Trophoblast cell (in vitro differentiated cells and primary cell): ENCODE data around the gene VPS13D.

ENCODE experiments used
- DNase-seq, 2 donors: peaks; one replicate each; pipeline ENCODE4 v3.0.0-alpha.2; 2016
- H2AFZ ChIP-seq: 2 replicates; pipeline ENCODE4 v1.6.1; 2013; ENCODE audit warnings: low read length, moderate library complexity, mild to moderate bottlenecking; ENCODE audit not compliant: insufficient read depth, poor library complexity
- H2AK5ac ChIP-seq: 2 replicates; pipeline ENCODE4 v1.6.1; 2013; ENCODE audit warnings: mild to moderate bottlenecking, low read length
- H2BK120ac ChIP-seq: 2 replicates; pipeline ENCODE4 v1.6.1; 2013; ENCODE audit warnings: low read length, mild to moderate bottlenecking, moderate library complexity; ENCODE audit not compliant: insufficient read depth, poor library complexity
- H2BK12ac ChIP-seq: 2 replicates; pipeline ENCODE4 v1.6.1; 2013; ENCODE audit warnings: mild to moderate bottlenecking, low read length, moderate library complexity
- H2BK5ac ChIP-seq: 2 replicates; pipeline ENCODE4 v1.6.1; 2013; ENCODE audit warnings: low read length, low read depth, moderate library complexity, mild to moderate bottlenecking; ENCODE audit not compliant: poor library complexity
- H3K14ac ChIP-seq: 2 replicates; pipeline ENCODE4 v1.6.1; 2013; ENCODE audit warnings: mild to moderate bottlenecking, low read length
- H3K18ac ChIP-seq: 2 replicates; pipeline ENCODE4 v1.6.1; 2013; ENCODE audit warnings: mild to moderate bottlenecking, low read length
- H3K23ac ChIP-seq: 2 replicates; pipeline ENCODE4 v1.6.1; 2013; ENCODE audit warnings: low read length
- H3K27ac ChIP-seq: 2 replicates; pipeline ENCODE4 v1.5.1; 2013; ENCODE audit warnings: low read depth, mild to moderate bottlenecking, inconsistent platforms, low read length, moderate library complexity
- H3K27me3 ChIP-seq: 2 replicates; pipeline ENCODE4 v1.6.1; 2013; ENCODE audit warnings: inconsistent platforms, mild to moderate bottlenecking, low read length, moderate library complexity; ENCODE audit not compliant: insufficient read depth
- H3K36me3 ChIP-seq, 2 experiments: 1 replicate in 1 of 2; 2 replicates in 1 of 2; pipeline ENCODE4 v1.6.1; 2013; ENCODE audit warnings: low read length in 2 of 2, mild to moderate bottlenecking in 2 of 2, moderate library complexity in 1 of 2; ENCODE audit not compliant: insufficient read depth in 2 of 2, control insufficient read depth in 1 of 2
- H3K4ac ChIP-seq: 2 replicates; pipeline ENCODE4 v1.6.1; 2013; ENCODE audit warnings: low read depth, mild to moderate bottlenecking, low read length, moderate library complexity
- H3K4me1 ChIP-seq, 2 experiments: 1 replicate in 1 of 2; 2 replicates in 1 of 2; pipeline ENCODE4 v1.6.1; 2013; ENCODE audit warnings: low read length in 2 of 2, mild to moderate bottlenecking in 2 of 2, moderate library complexity in 1 of 2; ENCODE audit not compliant: insufficient read depth in 2 of 2, control insufficient read depth in 1 of 2
- H3K4me2 ChIP-seq: 2 replicates; pipeline ENCODE4 v1.6.1; 2013; ENCODE audit warnings: inconsistent platforms, mild to moderate bottlenecking, low read length, moderate library complexity
- H3K4me3 ChIP-seq: 2 replicates; pipeline ENCODE4 v1.5.1; 2013; ENCODE audit warnings: mild to moderate bottlenecking, low read depth, low read length, inconsistent platforms
- H3K79me1 ChIP-seq: one replicate; pipeline ENCODE4 v1.6.1; 2013; ENCODE audit warnings: low read length
- H3K79me2 ChIP-seq: 2 replicates; pipeline ENCODE4 v1.6.1; 2013; ENCODE audit warnings: low read length, mild to moderate bottlenecking; ENCODE audit not compliant: control insufficient read depth, insufficient read depth, poor library complexity
- H3K9ac ChIP-seq: 2 replicates; pipeline ENCODE4 v1.6.1; 2013; ENCODE audit warnings: mild to moderate bottlenecking, low read length
- H3K9me3 ChIP-seq: 2 replicates; pipeline ENCODE4 v1.6.1; 2013; ENCODE audit warnings: low read depth, mild to moderate bottlenecking, control low read depth, inconsistent platforms, low read length; ENCODE audit not compliant: insufficient read depth
- H4K12ac ChIP-seq: 2 replicates; pipeline ENCODE4 v1.6.1; 2013; ENCODE audit warnings: low read depth, mild to moderate bottlenecking, low read length, moderate library complexity
- H4K8ac ChIP-seq: 2 replicates; pipeline ENCODE4 v1.6.1; 2013; ENCODE audit warnings: low read depth, mild to moderate bottlenecking, low read length, moderate library complexity
- H4K91ac ChIP-seq: one replicate; pipeline ENCODE4 v1.6.1; 2013; ENCODE audit warnings: low read depth, mild to moderate bottlenecking, low read length, moderate library complexity
- WGBS: extraction: QIAGEN DNeasy Blood & Tissue Kit; methylation state at CpG from one replicate; pipeline ENCODE4 v1.1.7; 2013; ENCODE audit warnings: missing lambda C conversion rate; ENCODE audit not compliant: insufficient read length, insufficient coverage; ENCODE audit errors: extremely low coverage; 5-methylcytosine and 5-hydroxymethylcytosine counted together

The VPS13D gene

GRCh38 chr1:12201352-12202189, 28.3 kb upstream of the VPS13D start:
- H3K4me2 ChIP-seq = no peak overlapping the region
- H3K36me3 ChIP-seq = no peaks in the 10 kb centered on the region
- H3K27me3 ChIP-seq = no peaks in the 10 kb centered on the region
- H3K27ac ChIP-seq = no peak overlapping the region
- H3K4me1 ChIP-seq = peaks cover 0 to 2% of the 10 kb centered on the region in 2 experiments
- H3K4ac ChIP-seq = no peak overlapping the region
- no peak overlapping the region for H4K12ac ChIP-seq
- peaks cover 2% of the 10 kb centered on the region for H3K9me3 ChIP-seq
- no peak overlapping the region for H4K8ac ChIP-seq
- no peak overlapping the region for H2BK5ac ChIP-seq
- no peak overlapping the region for H2AK5ac ChIP-seq
- no peak overlapping the region for H4K91ac ChIP-seq
- no peak overlapping the region for H2BK12ac ChIP-seq
- H3K14ac ChIP-seq = no peak overlapping the region
- no peaks in the 10 kb centered on the region for H3K79me2 ChIP-seq
- H2BK120ac ChIP-seq = no peak overlapping the region
- no peaks in the 10 kb centered on the region for H3K79me1 ChIP-seq
- WGBS = no CpG with 5 or more reads among the region's 18 CpGs
- DNase-seq = no peak
- H3K23ac ChIP-seq = no peak overlapping the region
- no peak overlapping the region for H3K4me3 ChIP-seq
- no peak overlapping the region for H2AFZ ChIP-seq
- no peak overlapping the region for H3K18ac ChIP-seq
- no peak overlapping the region for H3K9ac ChIP-seq

GRCh38 chr1:12202190-12202497, 27.7 kb upstream of the VPS13D start:
- H3K4me3 ChIP-seq = no peak overlapping the region
- H2BK12ac ChIP-seq = no peak overlapping the region
- no peak overlapping the region for H3K4ac ChIP-seq
- no peak overlapping the region for H3K23ac ChIP-seq
- no peak overlapping the region for H4K91ac ChIP-seq
- H2BK120ac ChIP-seq = no peak overlapping the region
- no peaks in the 10 kb centered on the region for H3K79me2 ChIP-seq
- H3K9me3 ChIP-seq = peaks cover 2% of the 10 kb centered on the region
- WGBS = no CpG with 5 or more reads among the region's 6 CpGs
- H2AFZ ChIP-seq = no peak overlapping the region
- H3K9ac ChIP-seq = no peak overlapping the region
- H3K18ac ChIP-seq = no peak overlapping the region
- no peaks in the 10 kb centered on the region for H3K79me1 ChIP-seq
- H2BK5ac ChIP-seq = no peak overlapping the region
- no peak overlapping the region for H3K4me2 ChIP-seq
- H4K8ac ChIP-seq = no peak overlapping the region
- H4K12ac ChIP-seq = no peak overlapping the region
- H2AK5ac ChIP-seq = no peak overlapping the region
- DNase-seq = no peak
- no peaks in the 10 kb centered on the region for H3K36me3 ChIP-seq
- H3K27ac ChIP-seq = no peak overlapping the region
- H3K27me3 ChIP-seq = no peaks in the 10 kb centered on the region
- no peaks in the 10 kb centered on the region for H3K4me1 ChIP-seq
- no peak overlapping the region for H3K14ac ChIP-seq

GRCh38 chr1:12202577-12202976, 27.3 kb upstream of the VPS13D start:
- H3K9ac ChIP-seq = no peak overlapping the region
- H4K12ac ChIP-seq = no peak overlapping the region
- no peak overlapping the region for H3K4ac ChIP-seq
- H3K4me1 ChIP-seq = no peaks in the 10 kb centered on the region
- no peak overlapping the region for H2BK5ac ChIP-seq
- H3K23ac ChIP-seq = no peak overlapping the region
- no peak overlapping the region for H3K4me2 ChIP-seq
- H3K79me2 ChIP-seq = no peaks in the 10 kb centered on the region
- no peak overlapping the region for H2AFZ ChIP-seq
- H4K8ac ChIP-seq = no peak overlapping the region
- no peak overlapping the region for H3K14ac ChIP-seq
- H3K79me1 ChIP-seq = no peaks in the 10 kb centered on the region
- no peak overlapping the region for H4K91ac ChIP-seq
- no peak overlapping the region for H2BK12ac ChIP-seq
- DNase-seq = no peak
- H2BK120ac ChIP-seq = no peak overlapping the region
- no peak overlapping the region for H2AK5ac ChIP-seq
- no peaks in the 10 kb centered on the region for H3K27me3 ChIP-seq
- no peaks in the 10 kb centered on the region for H3K36me3 ChIP-seq
- H3K27ac ChIP-seq = no peak overlapping the region
- no peak overlapping the region for H3K4me3 ChIP-seq
- no CpG with 5 or more reads among the region's 4 CpGs for WGBS
- H3K18ac ChIP-seq = no peak overlapping the region
- H3K9me3 ChIP-seq = peaks cover 2% of the 10 kb centered on the region

- Histone ChIP-seq H3K9ac (no peak overlapping the region), H4K12ac (no peak overlapping the region), H3K79me1 (no peaks in the 10 kb centered on the region), H3K79me2 (no peaks in the 10 kb centered on the region), H2BK5ac (no peak overlapping the region), H3K27ac (no peak overlapping the region), H3K23ac (no peak overlapping the region), H3K36me3 (no peaks in the 10 kb centered on the region), H3K9me3 (no peaks in the 10 kb centered on the region), H3K18ac (no peak overlapping the region), H2AK5ac (no peak overlapping the region), H3K4me3 (no peak overlapping the region), H3K27me3 (no peaks in the 10 kb centered on the region), H3K4me2 (no peak overlapping the region), H4K8ac (no peak overlapping the region), H2BK120ac (no peak overlapping the region), H4K91ac (no peak overlapping the region), H3K4ac (no peak overlapping the region), H2AFZ (no peak overlapping the region), H2BK12ac (no peak overlapping the region), H3K14ac (no peak overlapping the region), H3K4me1 (no peaks in the 10 kb centered on the region)
- no peak for DNase-seq
- WGBS = no CpG with 5 or more reads among the region's 20 CpGs
Observed at GRCh38 chr1:12203216-12204007, 26.4 kb upstream of the VPS13D start.
